ENCODE measurements around the gene KIF17. TPM values are rescaled to one million over a fixed set of nuclear protein-coding genes. Genes with fewer than 3 reads are reported as not detected.

Gene KIF17
- total RNA-seq, 2 donors from 2014 or later = 0.68 to 3.2 TPM

- no peak overlapping the region for H3K27ac ChIP-seq
- H3K4me3 ChIP-seq = no peak overlapping the region
- DNase-seq (ENCODE audit: low spot score) = no peak
- no peaks in the 10 kb centered on the region for H3K36me3 ChIP-seq
- ATAC-seq (ENCODE audit: insufficient number of reproducible peaks, low FRiP score, low read depth) = no peak
- no peaks in the 10 kb centered on the region for H3K4me1 ChIP-seq (ENCODE audit: control insufficient read depth in 1 of 2, low read depth in 2 of 2)
- H3K9me3 ChIP-seq = no peaks in the 10 kb centered on the region
- H3K27me3 ChIP-seq (replicated peaks; ENCODE audit: insufficient read depth) = no peaks in the 10 kb centered on the region
- no peak for TF ChIP-seq CTCF (IDR thresholded peaks at IDR 0.05)
Observed at GRCh38 chr1:20704390-20705202, 13.2 kb downstream of the KIF17 start.

GRCh38 chr1:20703124-20703756 lies 14.6 kb downstream of the KIF17 start:
- no peak overlapping the region for H3K4me3 ChIP-seq

GRCh38 chr1:20702416-20702815 lies 15.4 kb downstream of the KIF17 start:
- no peak for ATAC-seq (ENCODE audit: insufficient number of reproducible peaks, low FRiP score, low read depth)
- Histone ChIP-seq H3K4me3 (no peak overlapping the region), H3K36me3 (no peaks in the 10 kb centered on the region), H3K27me3 (replicated peaks; ENCODE audit: insufficient read depth) (no peaks in the 10 kb centered on the region), H3K9me3 (no peaks in the 10 kb centered on the region), H3K4me1 (ENCODE audit: control insufficient read depth in 1 of 2, low read depth in 2 of 2) (peaks cover 0 to under 1% of the 10 kb centered on the region in 2 donors), H3K27ac (no peak overlapping the region)
- TF ChIP-seq CTCF (IDR thresholded peaks at IDR 0.05) = no peak
- DNase-seq (ENCODE audit: low spot score) = no peak

More at GRCh38 chr1:20703124-20703756, 14.6 kb downstream of the KIF17 start:
- H3K36me3 ChIP-seq = no peaks in the 10 kb centered on the region
- no peak for DNase-seq (ENCODE audit: low spot score)
- H3K9me3 ChIP-seq = no peaks in the 10 kb centered on the region
- no peak overlapping the region for H3K27ac ChIP-seq
- no peak for TF ChIP-seq CTCF (IDR thresholded peaks at IDR 0.05)
- no peaks in the 10 kb centered on the region for H3K27me3 ChIP-seq (replicated peaks; ENCODE audit: insufficient read depth)
- no peaks in the 10 kb centered on the region for H3K4me1 ChIP-seq (ENCODE audit: control insufficient read depth in 1 of 2, low read depth in 2 of 2)
- no peak for ATAC-seq (ENCODE audit: insufficient number of reproducible peaks, low FRiP score, low read depth)

DNA sequence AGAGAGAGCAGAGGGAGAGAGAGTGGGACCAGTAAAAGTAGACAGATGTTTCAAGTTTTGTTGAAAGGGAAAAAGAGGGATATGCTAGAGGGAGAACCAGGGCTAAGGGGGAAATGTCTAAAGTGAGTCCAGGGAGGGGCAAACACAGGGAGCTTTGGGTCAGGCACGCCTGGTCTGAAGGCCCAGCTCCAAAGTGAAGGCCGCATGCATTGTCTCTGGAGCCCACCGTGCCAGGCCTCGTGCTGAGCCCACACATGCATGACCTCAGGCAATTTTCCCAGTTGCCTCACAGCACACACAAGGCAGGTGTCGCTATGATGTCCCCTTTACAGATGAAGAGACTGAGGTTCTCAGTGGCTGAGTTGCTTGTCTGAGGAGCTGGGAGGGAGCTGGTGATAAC lies 16.0 kb downstream of the KIF17 start:
- Histone ChIP-seq H3K4me3 (no peak overlapping the region), H3K27ac (no peak overlapping the region), H3K36me3 (no peaks in the 10 kb centered on the region), H3K27me3 (replicated peaks; ENCODE audit: insufficient read depth) (no peaks in the 10 kb centered on the region), H3K9me3 (no peaks in the 10 kb centered on the region), H3K4me1 (ENCODE audit: control insufficient read depth in 1 of 2, low read depth in 2 of 2) (peaks cover 5 to 6% of the 10 kb centered on the region in 2 donors)
- DNase-seq (ENCODE audit: low spot score) (no peak), ATAC-seq (ENCODE audit: insufficient number of reproducible peaks, low FRiP score, low read depth) (no peak)
- no peak for TF ChIP-seq CTCF (IDR thresholded peaks at IDR 0.05)

GRCh38 chr1:20701446-20701845 lies 16.4 kb downstream of the KIF17 start:
- ATAC-seq (ENCODE audit: insufficient number of reproducible peaks, low FRiP score, low read depth) (no peak), DNase-seq (ENCODE audit: low spot score) (no peak)
- no peaks in the 10 kb centered on the region for H3K9me3 ChIP-seq
- H3K27ac ChIP-seq = no peak overlapping the region
- TF ChIP-seq CTCF (IDR thresholded peaks at IDR 0.05) = no peak
- no peaks in the 10 kb centered on the region for H3K36me3 ChIP-seq
- H3K4me3 ChIP-seq = no peak overlapping the region
- H3K27me3 ChIP-seq (replicated peaks; ENCODE audit: insufficient read depth) = no peaks in the 10 kb centered on the region
- peaks cover 5 to 6% of the 10 kb centered on the region in 2 donors for H3K4me1 ChIP-seq (ENCODE audit: control insufficient read depth in 1 of 2, low read depth in 2 of 2)

Data from thoracic aorta (tissue), 2 donors.